Caco-2 (cell line): ENCODE results near the gene SORBS2. TPM values are rescaled to one million over a fixed set of nuclear protein-coding genes. Genes with fewer than 3 reads are reported as not detected.

Experiments used
- BruUV-seq: library from RNA; stranded (reverse); fragments of 400-500 nt; replicated peaks from 2 replicates; lab custom pipeline; 2021; lab: Mats Ljungman, UMichigan
- CTCF ChIA-PET: fragments of 300-600 bp; sonication (Branson Sonifier 250); formaldehyde crosslinking; loops from one replicate; lab custom pipeline; 2022; ENCODE audit warnings: antibody characterized with exemption; lab: Charles Lee
- POLR2A ChIA-PET: fragments of 300-600 bp; sonication (Branson Sonifier 250); formaldehyde crosslinking; loops from one replicate; lab custom pipeline; 2022; ENCODE audit warnings: antibody characterized with exemption; lab: Charles Lee
- DNase-seq, 2 experiments: peaks; one replicate each; pipeline versions ENCODE4 v3.0.0 to v3.0.0-alpha.2; 2020 to 2022
- H3K27me3 ChIP-seq: replicated peaks from 2 replicates; pipeline ENCODE4 v1.6.0; 2011; ENCODE audit warnings: low read length; ENCODE audit not compliant: control insufficient read depth, insufficient read depth
- H3K36me3 ChIP-seq: 2 replicates; pipeline ENCODE4 v1.5.1; 2011; ENCODE audit warnings: low read length; ENCODE audit not compliant: control insufficient read depth, insufficient read depth
- H3K4me1 ChIP-seq: fragments of 250-450 bp; sonication (Bioruptor Pico); 2 replicates; pipeline ENCODE4 v1.5.1; 2020; ENCODE audit warnings: mild to moderate bottlenecking
- H3K4me3 ChIP-seq: 2 replicates; pipeline ENCODE4 v1.5.1; 2011; ENCODE audit warnings: low read depth, mild to moderate bottlenecking, control low read depth, low read length
- H3K9me3 ChIP-seq: fragments of 250-450 bp; sonication (Bioruptor Pico); 2 replicates; pipeline ENCODE4 v1.5.1; 2020; ENCODE audit warnings: mild to moderate bottlenecking, moderate library complexity
- H3K27ac Mint-ChIP-seq: one replicate; pipeline ENCODE4 v1.8.0; 2022; ENCODE audit warnings: mixed read lengths; ENCODE audit not compliant: unreplicated experiment
- H3K27me3 Mint-ChIP-seq: one replicate; pipeline ENCODE4 v1.8.0; 2022; ENCODE audit warnings: mixed read lengths; ENCODE audit not compliant: insufficient read depth, unreplicated experiment
- H3K36me3 Mint-ChIP-seq: one replicate; pipeline ENCODE4 v1.8.0; 2022; ENCODE audit warnings: mild to moderate bottlenecking, mixed read lengths; ENCODE audit not compliant: insufficient read depth, unreplicated experiment
- H3K4me1 Mint-ChIP-seq: one replicate; pipeline ENCODE4 v1.8.0; 2022; ENCODE audit warnings: low read depth, mixed read lengths; ENCODE audit not compliant: unreplicated experiment
- H3K4me3 Mint-ChIP-seq: one replicate; pipeline ENCODE4 v1.8.0; 2022; ENCODE audit warnings: mild to moderate bottlenecking, moderate library complexity, mixed read lengths; ENCODE audit not compliant: unreplicated experiment
- H3K9me3 Mint-ChIP-seq: one replicate; pipeline ENCODE4 v1.8.0; 2022; ENCODE audit warnings: mixed read lengths; ENCODE audit not compliant: unreplicated experiment
- CTCF ChIP-seq, 2 experiments: fragments of 200-600 bp in 1 of 2; IDR thresholded peaks; 1 replicate in 1 of 2; 2 replicates in 1 of 2; pipeline versions ENCODE4 v1.5.1 to v1.8.0; 2011 to 2022; ENCODE audit warnings: antibody characterized with exemption in 1 of 2, control low read depth in 1 of 2, inconsistent platforms in 1 of 2, low read depth in 1 of 2, low read length in 1 of 2, mild to moderate bottlenecking in 1 of 2, moderate library complexity in 1 of 2; ENCODE audit not compliant: insufficient read depth in 1 of 2, severe bottlenecking in 1 of 2, unreplicated experiment in 1 of 2
- intact Hi-C: fragments of 100-400 bp; cut with micrococcal nuclease; formaldehyde crosslinking; loops from one replicate; pipeline ENCODE4 v1.10.0; 2022; ENCODE audit not compliant: unreplicated experiment
- total RNA-seq: library from RNA; stranded (reverse); gene quantifications from 2 replicates; pipeline ENCODE4 v1.2.3, GENCODE V29; 2022

The SORBS2 gene
- total RNA-seq, 1 experiment from 2014 or later, result 47.7 TPM

GRCh38 chr4:185773419-185773818 is 38.6 kb downstream of the SORBS2 start:
- H3K36me3 ChIP-seq, result no peaks in the 10 kb centered on the region
- intact Hi-C loops, result no loop called here
- Mint-ChIP-seq H3K27ac (no peak overlapping the region), H3K9me3 (no peaks in the 10 kb centered on the region), H3K27me3 (no peaks in the 10 kb centered on the region), H3K4me3 (no peak overlapping the region), H3K36me3 (peaks cover 24% of the 10 kb centered on the region), H3K4me1 (peaks cover 19% of the 10 kb centered on the region)
- TF ChIP-seq CTCF (IDR thresholded peaks at IDR 0.05; ENCODE audit: insufficient read depth in 1 of 2, low read depth in 1 of 2, low read length in 1 of 2, severe bottlenecking in 1 of 2, unreplicated experiment in 1 of 2), result no peak
- no TSS peak for BruUV-seq
- DNase-seq, result no peak
- CTCF ChIA-PET, result no interaction called here
- no peaks in the 10 kb centered on the region for H3K4me1 ChIP-seq
- H3K4me3 ChIP-seq, result no peak overlapping the region
- no peaks in the 10 kb centered on the region for H3K9me3 ChIP-seq
- POLR2A ChIA-PET, result no interaction called here
- H3K27me3 ChIP-seq, result no peaks in the 10 kb centered on the region

GRCh38 chr4:185772391-185773093 is 39.5 kb downstream of the SORBS2 start:
- Histone ChIP-seq H3K4me1 (no peaks in the 10 kb centered on the region), H3K9me3 (no peaks in the 10 kb centered on the region), H3K4me3 (no peak overlapping the region), H3K27me3 (no peaks in the 10 kb centered on the region), H3K36me3 (no peaks in the 10 kb centered on the region)
- ChIA-PET CTCF (no interaction called here), POLR2A (no interaction called here)
- Mint-ChIP-seq H3K36me3 (peaks cover 24% of the 10 kb centered on the region), H3K27me3 (no peaks in the 10 kb centered on the region), H3K4me3 (no peak overlapping the region), H3K9me3 (no peaks in the 10 kb centered on the region), H3K27ac (no peak overlapping the region), H3K4me1 (peaks cover 19% of the 10 kb centered on the region)
- DNase-seq, result no peak
- no TSS peak for BruUV-seq
- intact Hi-C loops, result no loop called here
- no peak for TF ChIP-seq CTCF (IDR thresholded peaks at IDR 0.05; ENCODE audit: insufficient read depth in 1 of 2, low read depth in 1 of 2, low read length in 1 of 2, severe bottlenecking in 1 of 2, unreplicated experiment in 1 of 2)

- POLR2A ChIA-PET, result no interaction called here
- BruUV-seq, result no TSS peak
- no peaks in the 10 kb centered on the region for H3K9me3 Mint-ChIP-seq
Observed at GRCh38 chr4:185771711-185772390, 40.1 kb downstream of the SORBS2 start.

More at GRCh38 chr4:185771711-185772390, 40.1 kb downstream of the SORBS2 start:
- H3K9me3 ChIP-seq, result no peaks in the 10 kb centered on the region
- no peak overlapping the region for H3K4me3 ChIP-seq
- Mint-ChIP-seq H3K27ac (no peak overlapping the region), H3K4me3 (no peak overlapping the region), H3K27me3 (no peaks in the 10 kb centered on the region), H3K4me1 (peaks cover 19% of the 10 kb centered on the region), H3K36me3 (peaks cover 24% of the 10 kb centered on the region)
- no peak for TF ChIP-seq CTCF (IDR thresholded peaks at IDR 0.05; ENCODE audit: insufficient read depth in 1 of 2, low read depth in 1 of 2, low read length in 1 of 2, severe bottlenecking in 1 of 2, unreplicated experiment in 1 of 2)
- no peaks in the 10 kb centered on the region for H3K27me3 ChIP-seq
- no peaks in the 10 kb centered on the region for H3K36me3 ChIP-seq
- intact Hi-C loops, result no loop called here
- DNase-seq, result no peak
- H3K4me1 ChIP-seq, result no peaks in the 10 kb centered on the region
- CTCF ChIA-PET, result no interaction called here
